Stomach (tissue), 9 donors: ENCODE results near the gene KDM4B. TPM values are rescaled to one million over a fixed set of nuclear protein-coding genes. Genes with fewer than 3 reads are reported as not detected.
A peak's percentile ranks its signal among the peaks of the same experiment; 100 is the strongest.

ENCODE experiments used
- DNase-seq, 2 donors: peaks; one replicate each; pipeline versions ENCODE4 v3.0.0 to v3.0.0-alpha.2; 2013 to 2019
- H3K27ac ChIP-seq, 5 donors: fragments of 200-600 bp in 4 of 5; sonication (generic) in 4 of 5; one replicate each; pipeline ENCODE4 v1.5.1; 2013 to 2019; ENCODE audit warnings: mild to moderate bottlenecking in 1 of 5, moderate library complexity in 1 of 5
- H3K27me3 ChIP-seq, 3 donors: fragments of 200-600 bp; sonication (generic); one replicate each; pipeline ENCODE4 v1.5.1; 2017 to 2019; ENCODE audit warnings: mixed run types in 1 of 3
- H3K36me3 ChIP-seq, 4 donors: fragments of 200-600 bp; sonication (generic); 1 replicate in 3 of 4; 2 replicates in 1 of 4; pipeline ENCODE4 v1.5.1; 2016 to 2019
- H3K4me1 ChIP-seq, 4 donors: fragments of 200-600 bp; sonication (generic); one replicate each; pipeline ENCODE4 v1.5.1; 2016 to 2019
- H3K4me3 ChIP-seq, 4 donors: fragments of 200-600 bp; sonication (generic) in 3 of 4; one replicate each; pipeline ENCODE4 v1.5.1; 2016 to 2019; ENCODE audit warnings: mild to moderate bottlenecking in 1 of 4
- H3K9me3 ChIP-seq, 4 donors: fragments of 200-600 bp; sonication (generic); one replicate each; pipeline ENCODE4 v1.5.1; 2016 to 2019
- CTCF ChIP-seq, 7 experiments: fragments of 450-650 bp in 4 of 7; fragments of 200-600 bp in 3 of 7; sonication (generic) in 3 of 7; IDR thresholded peaks; one replicate each; pipeline ENCODE4 v1.5.1; 2016 to 2019; ENCODE audit warnings: antibody characterized with exemption in 7 of 7, control low read depth in 2 of 7, mild to moderate bottlenecking in 1 of 7
- EP300 ChIP-seq: sonication (generic); formaldehyde crosslinking; IDR thresholded peaks from one replicate; pipeline ENCODE4 v1.6.1; 2017; ENCODE audit warnings: antibody characterized with exemption
- POLR2A ChIP-seq, 4 donors: fragments of 450-650 bp; IDR thresholded peaks; one replicate each; pipeline ENCODE4 v1.6.1; 2016; ENCODE audit warnings: antibody characterized with exemption in 4 of 4, control low read depth in 2 of 4, mild to moderate bottlenecking in 1 of 4, moderate library complexity in 1 of 4
- POLR2AphosphoS5 ChIP-seq, 3 donors: sonication (generic); formaldehyde crosslinking; IDR thresholded peaks; one replicate each; pipeline ENCODE4 v1.6.1; 2016; ENCODE audit warnings: antibody characterized with exemption in 3 of 3
- WGBS, 5 donors: extraction: QIAGEN DNeasy Blood & Tissue Kit in 3 of 5; methylation state at CpG; one replicate each; pipeline versions ENCODE4 v1.1.5 to v1.1.7; 2013 to 2018; 5-methylcytosine and 5-hydroxymethylcytosine counted together
- intact Hi-C: fragments of 100-400 bp; cut with DNase I; formaldehyde crosslinking; loops from one replicate; pipeline ENCODE4 v1.15.1; 2023; ENCODE audit warnings: low total_unique reads
- polyA plus RNA-seq, 3 donors: library from polyadenylated mRNA; stranded (reverse); fragments of 200-250 nt; gene quantifications; one replicate each; pipeline ENCODE4 v1.2.3, GENCODE V29; 2013
- total RNA-seq, 5 donors: library from RNA; depleted of rRNA; stranded (reverse); fragments of >200 nt; gene quantifications; one replicate each; pipeline versions ENCODE4 v1.1.0 to v1.2.3, GENCODE V29; 2014 to 2016
- donor health status: healthy with polysubstance abuse.
- donor health status: Bipolar disorder and iron deficiency.
- donor health status: healthy.

KDM4B gene
- total and polyA plus RNA-seq, 8 donors: 5.2 to 202 (median 29.4) TPM

GRCh38 chr19:5039642-5040543 lies 71.0 kb downstream of the KDM4B start:
- TF ChIP-seq CTCF (IDR thresholded peaks at IDR 0.05) (no peak), EP300 (no peak), POLR2A (IDR thresholded peaks at IDR 0.05) (no peak), POLR2AphosphoS5 (IDR thresholded peaks at IDR 0.05) (no peak)
- H3K36me3 ChIP-seq: peaks cover 16 to 72% (median 60%) of the 10 kb centered on the region in 4 donors
- peaks cover 26 to 46% (median 36%) of the 10 kb centered on the region in 4 donors for H3K4me1 ChIP-seq
- no peaks in the 10 kb centered on the region for H3K9me3 ChIP-seq
- DNase-seq: no peak
- H3K4me3 ChIP-seq: no peak overlapping the region
- intact Hi-C loops: no loop called here
- WGBS, 5 donors: 91 to 96% (median 94%) methylated on average over 12 to 43 of the region's 43 CpGs
- no peak overlapping the region for H3K27ac ChIP-seq
- H3K27me3 ChIP-seq: no peaks in the 10 kb centered on the region

GRCh38 chr19:5040544-5041167 lies 71.7 kb downstream of the KDM4B start:
- H3K36me3 ChIP-seq: peaks cover 16 to 68% (median 55%) of the 10 kb centered on the region in 4 donors
- TF ChIP-seq CTCF (IDR thresholded peaks at IDR 0.05) (no peak), POLR2A (IDR thresholded peaks at IDR 0.05) (no peak), EP300 (no peak), POLR2AphosphoS5 (IDR thresholded peaks at IDR 0.05) (no peak)
- no peak overlapping the region for H3K27ac ChIP-seq
- WGBS, 5 donors: 89 to 96% (median 93%) methylated on average over 22 to 28 of the region's 28 CpGs
- no peaks in the 10 kb centered on the region for H3K27me3 ChIP-seq
- no peaks in the 10 kb centered on the region for H3K9me3 ChIP-seq
- H3K4me3 ChIP-seq: no peak overlapping the region
- no peak for DNase-seq
- intact Hi-C loops: no loop called here
- peaks cover 30 to 45% (median 37%) of the 10 kb centered on the region in 4 donors for H3K4me1 ChIP-seq

GRCh38 chr19:5041168-5041912 lies 72.4 kb downstream of the KDM4B start:
- peak in 1 of 2 donors; percentile 69 for DNase-seq
- H3K27ac ChIP-seq: no peak overlapping the region

More at GRCh38 chr19:5041168-5041912, 72.4 kb downstream of the KDM4B start:
- Histone ChIP-seq H3K9me3 (no peaks in the 10 kb centered on the region), H3K27me3 (no peaks in the 10 kb centered on the region), H3K4me1 (peaks cover 31 to 45% (median 40%) of the 10 kb centered on the region in 4 donors), H3K36me3 (peaks cover 16 to 67% (median 53%) of the 10 kb centered on the region in 4 donors), H3K4me3 (no peak overlapping the region)
- no peak for TF ChIP-seq CTCF (IDR thresholded peaks at IDR 0.05)
- 77 to 84% (median 83%) methylated on average over 16 to 29 of the region's 29 CpGs for WGBS, 5 donors
- intact Hi-C loops: no loop called here
